Smooth muscle cell (in vitro differentiated cells): Measurements from ENCODE around the gene PRR3. TPM values are rescaled to one million over a fixed set of nuclear protein-coding genes. Genes with fewer than 3 reads are reported as not detected.

Experiments
- DNase-seq: peaks from one replicate; lab custom pipeline; 2025; ENCODE audit not compliant: unreplicated experiment; lab: John Stamatoyannopoulos, UW
- H2AFZ ChIP-seq: fragments of 200-600 bp; sonication (generic); 2 replicates; pipeline ENCODE4 v1.6.0; 2016; ENCODE audit warnings: antibody characterized with exemption, low read depth, mild to moderate bottlenecking
- H3F3A ChIP-seq: fragments of 200-600 bp; sonication (generic); 2 replicates; pipeline ENCODE4 v1.6.0; 2017; ENCODE audit warnings: antibody characterized with exemption, low read depth
- H3K27ac ChIP-seq: fragments of 200-600 bp; sonication (generic); 2 replicates; pipeline ENCODE4 v1.5.1; 2016; ENCODE audit warnings: low read depth, mild to moderate bottlenecking
- H3K27me3 ChIP-seq: fragments of 200-600 bp; sonication (generic); 2 replicates; pipeline ENCODE4 v1.6.1; 2016; ENCODE audit warnings: low read depth, mild to moderate bottlenecking
- H3K36me3 ChIP-seq: fragments of 200-600 bp; sonication (generic); 2 replicates; pipeline ENCODE4 v1.5.1; 2016; ENCODE audit warnings: low read depth
- H3K4me1 ChIP-seq: fragments of 200-600 bp; sonication (generic); 2 replicates; pipeline ENCODE4 v1.5.1; 2016; ENCODE audit warnings: low read depth
- H3K4me2 ChIP-seq: fragments of 200-600 bp; sonication (generic); 2 replicates; pipeline ENCODE4 v1.6.0; 2016; ENCODE audit warnings: mild to moderate bottlenecking
- H3K4me3 ChIP-seq: fragments of 200-600 bp; sonication (generic); 2 replicates; pipeline ENCODE4 v1.5.1; 2016; ENCODE audit warnings: mild to moderate bottlenecking
- H3K79me2 ChIP-seq: fragments of 200-600 bp; sonication (generic); 2 replicates; pipeline ENCODE4 v1.6.0; 2016; ENCODE audit warnings: low read depth, mild to moderate bottlenecking
- H3K9ac ChIP-seq: fragments of 200-600 bp; sonication (generic); 2 replicates; pipeline ENCODE4 v1.6.0; 2016; ENCODE audit warnings: low read depth
- H3K9me3 ChIP-seq: fragments of 200-600 bp; sonication (generic); replicated peaks from 2 replicates; pipeline ENCODE4 v1.5.1; 2016; ENCODE audit warnings: low read depth
- H4K20me1 ChIP-seq: fragments of 200-600 bp; sonication (generic); 2 replicates; pipeline ENCODE4 v1.6.0; 2016; ENCODE audit warnings: low read depth
- CTCF ChIP-seq: fragments of 200-600 bp; sonication (generic); IDR thresholded peaks from 2 replicates; pipeline ENCODE4 v1.5.1; 2017; ENCODE audit warnings: borderline replicate concordance, mild to moderate bottlenecking, antibody characterized with exemption; ENCODE audit not compliant: insufficient read depth, poor library complexity, severe bottlenecking
- WGBS: methylation state at CpG from one replicate; pipeline ENCODE4 v1.1.7; 2016; ENCODE audit warnings: low lambda C conversion rate; 5-methylcytosine and 5-hydroxymethylcytosine counted together
- polyA plus RNA-seq: library from polyadenylated mRNA; unstranded; fragments of >200 nt; fragmentation: Nextera tagmentation; extraction: Ambion mirVana; gene quantifications from 2 replicates; pipeline ENCODE4 v1.2.1, GENCODE V29; 2016
- total RNA-seq: library from RNA; depleted of rRNA; stranded (reverse); fragments of >200 nt; gene quantifications from 2 replicates; pipeline ENCODE4 v1.2.3, GENCODE V29; 2014

PRR3 gene
- total and polyA plus RNA-seq, 2 experiments from 2014 or later, result 13.1 to 29.4 TPM

- no peak overlapping the region for H3K9ac ChIP-seq
- no peaks in the 10 kb centered on the region for H3K36me3 ChIP-seq
- peak overlapping the region; percentile 59 for H2AFZ ChIP-seq
- DNase-seq, result no peak
- no peaks in the 10 kb centered on the region for H4K20me1 ChIP-seq
- TF ChIP-seq CTCF, result no peak
- H3K9me3 ChIP-seq, result no peaks in the 10 kb centered on the region
- 83% methylated on average over 10 of the region's 10 CpGs for WGBS
- H3K27me3 ChIP-seq, result no peaks in the 10 kb centered on the region
- H3K79me2 ChIP-seq, result no peaks in the 10 kb centered on the region
- no peak overlapping the region for H3K4me2 ChIP-seq
- H3K27ac ChIP-seq, result no peak overlapping the region
- peaks cover 4% of the 10 kb centered on the region for H3F3A ChIP-seq
- H3K4me3 ChIP-seq, result no peak overlapping the region
- H3K4me1 ChIP-seq, result no peaks in the 10 kb centered on the region
Observed at GRCh38 chr6:30510419-30511168, 46.5 kb upstream of the PRR3 start.

- no peak overlapping the region for H3K4me3 ChIP-seq
- no peaks in the 10 kb centered on the region for H3K27me3 ChIP-seq
- no peaks in the 10 kb centered on the region for H3K4me1 ChIP-seq
- no peak overlapping the region for H3K27ac ChIP-seq
- H3K9me3 ChIP-seq, result no peaks in the 10 kb centered on the region
- WGBS, result 77% methylated on average over 5 of the region's 5 CpGs
- H3F3A ChIP-seq, result peaks cover 4% of the 10 kb centered on the region
- no peak overlapping the region for H3K9ac ChIP-seq
- DNase-seq, result no peak
- TF ChIP-seq CTCF, result no peak
- H3K4me2 ChIP-seq, result no peak overlapping the region
- H3K79me2 ChIP-seq, result no peaks in the 10 kb centered on the region
- no peaks in the 10 kb centered on the region for H4K20me1 ChIP-seq
- H3K36me3 ChIP-seq, result no peaks in the 10 kb centered on the region
- peak overlapping the region; percentile 59 for H2AFZ ChIP-seq
Observed at GRCh38 chr6:30511169-30511546, 45.9 kb upstream of the PRR3 start.

- Histone ChIP-seq H2AFZ (no peak overlapping the region), H3K27me3 (no peaks in the 10 kb centered on the region), H3K36me3 (no peaks in the 10 kb centered on the region), H3K27ac (no peak overlapping the region), H3K4me1 (no peaks in the 10 kb centered on the region), H3K4me3 (no peak overlapping the region), H3K79me2 (no peaks in the 10 kb centered on the region), H3K4me2 (no peak overlapping the region), H3K9me3 (no peaks in the 10 kb centered on the region), H3F3A (peaks cover 4% of the 10 kb centered on the region), H3K9ac (no peak overlapping the region), H4K20me1 (no peaks in the 10 kb centered on the region)
- WGBS, result 96% methylated on average over 2 of the region's 2 CpGs
- DNase-seq, result no peak
- TF ChIP-seq CTCF, result no peak
Observed at GRCh38 chr6:30513451-30513850, 43.6 kb upstream of the PRR3 start.

- Histone ChIP-seq H3K9me3 (no peaks in the 10 kb centered on the region), H3K79me2 (no peaks in the 10 kb centered on the region), H3F3A (peaks cover 4% of the 10 kb centered on the region), H3K4me1 (no peaks in the 10 kb centered on the region), H3K27ac (no peak overlapping the region), H3K36me3 (no peaks in the 10 kb centered on the region), H2AFZ (peak overlapping the region; percentile 33), H3K4me2 (no peak overlapping the region), H3K9ac (no peak overlapping the region), H4K20me1 (no peaks in the 10 kb centered on the region), H3K4me3 (no peak overlapping the region), H3K27me3 (no peaks in the 10 kb centered on the region)
- 39% methylated on average over 4 of the region's 4 CpGs for WGBS
- DNase-seq, result no peak
- TF ChIP-seq CTCF, result no peak
Observed at GRCh38 chr6:30515106-30515505, 42.0 kb upstream of the PRR3 start.
